ENCODE data around the gene ZNF808. TPM values are rescaled to one million over a fixed set of nuclear protein-coding genes. Genes with fewer than 3 reads are reported as not detected.
"Not testable (repeated sequence)": the region's sequence is repeated elsewhere in the genome, so short reads cannot be mapped to it uniquely, and the experiment has no call there.

The ZNF808 gene
- polyA plus RNA-seq, 10 donors = 4.5 to 11.4 (median 6.8) TPM

DNA sequence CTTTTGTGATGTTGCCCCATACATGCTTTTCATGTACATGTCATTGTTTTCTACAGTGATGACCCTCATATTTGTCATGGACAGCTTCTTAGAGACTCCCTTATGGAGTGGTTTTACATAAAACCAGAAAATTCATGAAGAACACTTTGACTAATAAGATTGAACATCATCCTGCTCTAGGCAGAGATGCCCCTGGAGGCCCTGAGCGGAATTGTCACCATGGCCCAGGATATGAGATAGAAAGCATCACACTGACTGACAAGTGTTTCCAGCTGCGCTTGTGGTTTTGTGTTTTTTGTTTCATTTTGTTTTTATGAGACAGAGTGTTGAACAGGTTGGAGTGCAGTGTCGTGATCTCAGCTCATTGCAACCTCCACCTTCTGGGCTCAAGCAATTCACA is 64.8 kb downstream of the ZNF808 start:
- DNase-seq = no peak

DNA sequence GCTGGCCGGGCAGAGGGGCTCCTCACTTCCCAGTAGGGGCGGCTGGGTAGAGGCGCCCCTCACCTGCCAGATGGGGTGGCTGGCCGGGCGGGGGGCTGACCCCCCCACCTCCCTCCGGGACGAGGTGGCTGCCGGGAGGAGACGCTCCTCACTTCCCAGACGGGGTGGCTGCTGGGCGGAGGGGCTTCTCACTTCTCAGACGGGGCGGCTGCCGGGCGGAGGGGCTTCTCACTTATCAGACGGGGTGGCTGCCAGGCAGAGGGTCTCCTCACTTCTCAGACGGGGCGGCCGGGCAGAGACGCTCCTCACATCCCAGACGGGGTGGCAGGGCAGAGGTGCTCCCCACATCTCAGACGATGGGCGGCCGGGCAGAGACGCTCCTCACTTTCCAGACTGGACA is 66.0 kb downstream of the ZNF808 start:
- DNase-seq = not testable (repeated sequence)

DNA sequence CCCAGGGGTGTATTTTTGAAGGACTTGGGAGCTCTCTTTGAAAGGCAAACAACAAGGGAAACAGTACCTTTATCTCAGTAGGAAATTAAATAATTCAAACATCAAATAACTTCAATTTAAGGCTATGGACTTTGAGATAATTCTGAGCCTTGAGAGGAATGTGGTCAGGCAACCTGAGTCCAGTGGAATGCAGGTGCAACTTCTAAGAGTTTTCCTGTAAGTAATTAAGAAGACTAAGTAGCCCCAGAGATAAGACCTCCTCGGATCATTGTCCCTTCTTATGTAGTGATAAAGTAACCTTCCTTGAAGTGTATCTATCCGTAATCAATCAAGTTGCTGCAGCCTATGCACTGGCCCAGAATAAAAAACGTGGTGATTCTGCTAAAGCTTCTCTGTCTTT is 71.8 kb downstream of the ZNF808 start:
- DNase-seq = no peak

DNA sequence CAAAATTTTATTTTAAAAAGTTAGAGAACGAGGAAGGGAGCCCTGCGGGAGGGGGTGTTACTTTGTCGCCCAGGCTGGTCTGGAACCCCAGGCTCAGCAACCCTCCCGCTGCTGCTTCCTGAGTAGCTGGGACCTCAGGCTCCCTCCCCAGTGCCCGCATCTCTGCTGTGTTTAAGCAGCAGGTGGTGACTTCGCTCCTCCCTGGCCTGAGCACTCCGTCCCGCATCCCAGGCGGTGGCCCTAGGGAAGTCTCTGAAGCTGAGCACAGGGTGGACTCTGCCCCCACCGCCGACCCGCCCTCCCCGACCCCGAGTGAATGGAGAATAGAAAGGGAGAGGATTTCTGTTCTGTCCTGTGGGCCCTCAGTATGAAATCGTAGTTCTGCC is 73.2 kb downstream of the ZNF808 start:
- DNase-seq = no peak

DNA sequence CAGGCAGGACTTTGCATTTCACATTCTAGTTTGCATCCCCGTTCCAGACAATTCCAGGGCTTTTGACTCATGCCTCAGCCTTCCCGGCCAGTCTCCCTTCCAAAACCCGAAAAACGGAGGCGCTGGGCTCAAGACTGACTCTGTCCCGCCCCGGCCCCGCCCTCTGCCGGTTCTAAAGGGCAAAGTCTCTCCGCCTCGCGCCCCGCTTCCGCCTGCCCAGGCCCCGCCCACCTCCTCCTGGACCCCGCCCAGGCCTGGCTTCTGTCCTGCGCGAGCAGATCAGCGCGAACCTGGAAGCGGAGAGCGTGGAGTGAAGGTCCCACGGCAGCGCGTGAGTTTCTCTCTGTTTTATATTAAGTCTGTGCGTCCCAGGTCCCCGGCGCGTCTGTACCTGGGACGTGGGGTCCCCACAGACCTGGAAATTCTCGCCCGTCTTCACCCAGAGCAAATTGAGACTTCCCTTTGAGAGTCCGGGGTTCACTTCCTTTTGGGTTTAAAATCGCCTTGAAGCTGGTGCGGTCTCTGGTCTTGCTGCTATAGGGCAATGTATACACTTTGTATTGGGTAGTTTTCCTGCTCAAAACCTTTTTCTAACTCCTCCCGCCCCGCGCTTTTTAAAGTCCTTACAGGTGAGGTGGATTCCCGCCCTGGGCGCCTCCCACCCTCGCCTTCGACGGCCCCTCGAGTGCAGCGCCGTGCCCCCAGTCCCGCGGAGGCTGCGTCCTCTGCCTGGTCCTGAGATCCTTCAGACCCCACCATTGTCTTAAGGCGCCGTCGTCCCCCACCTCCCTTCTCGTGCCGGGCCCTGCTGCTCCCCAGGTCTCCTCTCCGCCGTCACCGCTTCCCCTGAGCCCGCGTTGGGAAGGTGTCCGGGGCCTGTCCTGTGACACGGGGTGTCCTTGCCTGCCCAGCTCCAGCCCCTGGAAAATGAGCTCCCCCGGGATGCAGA is 73.8 kb downstream of the ZNF808 start:
- peak; percentile 85 to 95 (median 93) for DNase-seq

DNA sequence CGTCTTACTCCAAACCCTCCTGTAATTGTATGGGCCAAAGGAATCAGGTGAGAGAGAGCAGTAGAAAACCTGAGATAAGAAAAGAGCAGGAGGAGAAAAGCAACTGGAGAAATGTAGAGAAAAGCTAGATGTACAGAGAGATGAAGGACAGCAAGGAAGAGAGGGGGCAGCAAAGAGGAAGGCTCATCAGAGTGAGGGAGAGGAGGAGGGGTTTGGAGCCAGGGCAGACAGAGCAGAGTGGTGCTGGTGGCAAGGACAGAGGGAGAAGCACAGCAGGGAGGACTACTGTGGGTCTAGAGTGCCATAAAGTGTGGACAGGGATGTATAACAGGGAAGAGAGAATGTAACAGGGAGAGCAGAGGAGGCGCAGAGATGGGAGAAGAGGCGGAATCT is 74.5 kb downstream of the ZNF808 start:
- not testable (repeated sequence) for DNase-seq

DNA sequence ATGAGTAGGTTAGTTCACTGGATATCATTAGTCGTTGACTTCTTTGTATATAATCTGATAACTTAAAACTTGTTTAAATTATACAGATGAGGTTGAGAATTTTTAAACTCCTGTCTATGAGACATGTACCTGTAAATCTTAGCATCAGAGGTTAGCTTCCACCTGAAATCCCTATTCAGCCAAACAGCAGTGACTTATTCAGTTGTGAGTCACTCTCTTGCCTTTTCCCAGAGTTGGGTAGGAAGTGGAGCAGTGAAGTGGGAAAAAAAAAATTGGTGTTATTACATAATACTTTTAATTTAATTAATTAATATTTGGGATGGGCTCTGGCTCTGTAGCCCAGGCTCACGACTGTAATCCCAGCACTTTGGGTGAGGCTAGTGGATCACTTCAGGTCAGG is 75.5 kb downstream of the ZNF808 start:
- no peak for DNase-seq

DNA sequence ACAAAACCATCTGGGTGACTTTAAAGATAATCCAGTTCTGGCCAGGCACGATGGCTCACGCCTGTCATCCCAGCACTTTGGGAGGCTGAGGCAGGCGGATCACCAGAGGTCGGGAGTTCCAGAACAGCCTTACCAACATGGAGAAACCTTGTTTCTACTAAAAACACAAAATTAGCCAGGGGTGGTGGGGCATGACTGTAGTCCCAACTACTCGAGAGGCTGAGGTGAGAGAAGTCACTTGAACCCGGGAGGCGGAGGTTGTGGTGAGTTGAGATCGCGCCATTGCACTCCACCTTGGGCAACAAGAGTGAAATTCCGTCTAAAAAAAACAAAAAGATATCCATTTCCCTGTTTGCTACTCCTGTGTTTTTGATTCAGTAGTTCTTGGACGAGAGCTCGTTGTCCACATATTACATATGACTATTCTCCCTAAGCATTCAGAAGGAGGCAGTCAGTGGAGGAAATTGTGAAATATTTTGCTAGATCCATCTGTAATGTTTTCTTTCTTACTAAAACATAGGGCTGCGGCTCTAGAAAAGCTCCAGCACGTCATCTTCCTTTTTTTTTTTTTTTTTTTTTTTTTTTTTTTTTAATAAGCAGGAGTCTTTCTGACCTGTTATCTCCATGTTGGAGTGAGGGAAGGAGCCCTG is 76.2 kb downstream of the ZNF808 start:
- no peak for DNase-seq

Other genes starting within 250 kb of the ZNF808 start
- gene ZNF480, start 230.5 kb upstream of the ZNF808 start, polyA plus RNA-seq (ENCODE audit: insufficient read length in 10 of 10) = 10 to 100 TPM in 5 of 10 donors, 1 to 10 TPM in 5; 7.9 to 12.8 (median 10.4) TPM
- gene ZNF610, start 191.4 kb upstream of the ZNF808 start, polyA plus RNA-seq (ENCODE audit: insufficient read length in 10 of 10) = 1 to 10 TPM; 3.3 to 6.3 (median 4.2) TPM
- gene ZNF880, start 157.7 kb upstream of the ZNF808 start, polyA plus RNA-seq (ENCODE audit: insufficient read length in 10 of 10) = 10 to 100 TPM; 11.4 to 17.1 (median 15.3) TPM
- gene ZNF528, start 129.8 kb upstream of the ZNF808 start, polyA plus RNA-seq (ENCODE audit: insufficient read length in 10 of 10) = 10 to 100 TPM; 12.1 to 30.7 (median 17.3) TPM
- 1 to 10 TPM in 1 of 10 donors, under 1 TPM in 9; 0.47 to 1.4 (median 0.66) TPM for gene ZNF534, start 98.5 kb upstream of the ZNF808 start, polyA plus RNA-seq (ENCODE audit: insufficient read length in 10 of 10)
- gene ZNF578, start 74.1 kb upstream of the ZNF808 start, polyA plus RNA-seq (ENCODE audit: insufficient read length in 10 of 10) = 1 to 10 TPM; 2.2 to 4.8 (median 2.6) TPM
- gene ZNF701, start 42.6 kb downstream of the ZNF808 start, polyA plus RNA-seq (ENCODE audit: insufficient read length in 10 of 10) = 10 to 100 TPM in 2 of 10 donors, 1 to 10 TPM in 8; 6.8 to 12.7 (median 8.8) TPM
- 10 to 100 TPM; 25.8 to 81.0 (median 36.4) TPM for gene ZNF83, start 110.7 kb downstream of the ZNF808 start, polyA plus RNA-seq (ENCODE audit: insufficient read length in 10 of 10)
- gene ZNF611, start 207.4 kb downstream of the ZNF808 start, polyA plus RNA-seq (ENCODE audit: insufficient read length in 10 of 10) = 10 to 100 TPM in 1 of 10 donors, 1 to 10 TPM in 9; 4.9 to 10.3 (median 7.2) TPM